Mammary epithelial cell (primary cell): ENCODE results near the gene PRPF19.
"Not testable (repeated sequence)": the region's sequence is repeated elsewhere in the genome, so short reads cannot be mapped to it uniquely, and the experiment has no call there.

ENCODE experiments used
- EZH2 ChIP-seq: IDR thresholded peaks from 2 replicates; pipeline ENCODE4 v1.6.1; 2012; ENCODE audit warnings: low read length, inconsistent platforms, borderline replicate concordance
- TF ChIP-seq, protein P1 (sequence below), 2 donors: IDR thresholded peaks in 1 of 2; conservative IDR thresholded peaks in 1 of 2; 2 replicates each; pipeline ENCODE4 v1.5.1; 2011 to 2012; ENCODE audit warnings: inconsistent platforms in 2 of 2, low read length in 2 of 2, mild to moderate bottlenecking in 2 of 2, control low read depth in 1 of 2, low read depth in 1 of 2; ENCODE audit not compliant: insufficient read depth in 1 of 2; ENCODE audit errors: extremely low read depth in 1 of 2

DNA sequence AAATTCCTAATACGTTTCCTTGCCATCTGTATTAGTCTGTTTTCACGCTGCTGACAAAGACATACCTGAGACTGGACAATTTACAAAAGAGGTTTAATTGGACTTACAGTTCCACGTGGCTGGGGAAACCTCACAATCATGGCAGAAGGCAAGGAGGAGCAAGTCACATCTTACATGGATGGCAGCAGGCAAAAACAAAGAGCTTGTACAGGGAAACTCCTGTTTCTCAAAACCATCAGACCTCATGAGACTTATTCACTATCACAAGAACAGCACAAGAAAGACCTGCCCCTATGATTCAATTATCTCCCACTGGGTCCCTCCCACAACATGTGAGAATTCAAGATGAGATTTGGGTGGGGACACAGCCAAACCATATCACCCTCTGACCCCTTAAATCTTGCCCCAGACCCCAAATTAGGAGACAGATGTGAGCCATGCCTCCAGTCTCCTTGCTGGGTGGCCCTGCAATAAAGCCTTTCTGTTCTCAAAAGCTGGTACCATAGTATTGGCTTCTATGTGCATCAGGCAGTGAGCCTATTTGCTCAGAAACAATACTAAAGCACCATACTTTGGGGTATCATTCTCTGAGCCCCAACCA is 3.4 kb upstream of the PRPF19 start:
- TF ChIP-seq, protein P1, sequence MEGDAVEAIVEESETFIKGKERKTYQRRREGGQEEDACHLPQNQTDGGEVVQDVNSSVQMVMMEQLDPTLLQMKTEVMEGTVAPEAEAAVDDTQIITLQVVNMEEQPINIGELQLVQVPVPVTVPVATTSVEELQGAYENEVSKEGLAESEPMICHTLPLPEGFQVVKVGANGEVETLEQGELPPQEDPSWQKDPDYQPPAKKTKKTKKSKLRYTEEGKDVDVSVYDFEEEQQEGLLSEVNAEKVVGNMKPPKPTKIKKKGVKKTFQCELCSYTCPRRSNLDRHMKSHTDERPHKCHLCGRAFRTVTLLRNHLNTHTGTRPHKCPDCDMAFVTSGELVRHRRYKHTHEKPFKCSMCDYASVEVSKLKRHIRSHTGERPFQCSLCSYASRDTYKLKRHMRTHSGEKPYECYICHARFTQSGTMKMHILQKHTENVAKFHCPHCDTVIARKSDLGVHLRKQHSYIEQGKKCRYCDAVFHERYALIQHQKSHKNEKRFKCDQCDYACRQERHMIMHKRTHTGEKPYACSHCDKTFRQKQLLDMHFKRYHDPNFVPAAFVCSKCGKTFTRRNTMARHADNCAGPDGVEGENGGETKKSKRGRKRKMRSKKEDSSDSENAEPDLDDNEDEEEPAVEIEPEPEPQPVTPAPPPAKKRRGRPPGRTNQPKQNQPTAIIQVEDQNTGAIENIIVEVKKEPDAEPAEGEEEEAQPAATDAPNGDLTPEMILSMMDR (conservative IDR thresholded peaks at IDR 0.05 in 1 of 2, IDR thresholded peaks at IDR 0.05 in 1 of 2; ENCODE audit: extremely low read depth in 1 of 2, insufficient read depth in 1 of 2, low read depth in 1 of 2, low read length in 2 of 2), result not testable (repeated sequence)
- TF ChIP-seq EZH2, result not testable (repeated sequence)
